GM12801 (cell line): Measurements from ENCODE around the gene PTPRD.

ENCODE experiments used
- CTCF ChIP-seq: IDR thresholded peaks from one replicate; pipeline ENCODE4 v1.5.1; 2011; ENCODE audit warnings: control low read depth; ENCODE audit not compliant: insufficient read length; ENCODE audit errors: extremely low read depth

Gene PTPRD

GRCh38 chr9:8284884-8285283 lies 2327.9 kb downstream of the PTPRD start:
- TF ChIP-seq CTCF, result no peak

GRCh38 chr9:8282535-8282934 lies 2330.3 kb downstream of the PTPRD start:
- no peak for TF ChIP-seq CTCF

DNA sequence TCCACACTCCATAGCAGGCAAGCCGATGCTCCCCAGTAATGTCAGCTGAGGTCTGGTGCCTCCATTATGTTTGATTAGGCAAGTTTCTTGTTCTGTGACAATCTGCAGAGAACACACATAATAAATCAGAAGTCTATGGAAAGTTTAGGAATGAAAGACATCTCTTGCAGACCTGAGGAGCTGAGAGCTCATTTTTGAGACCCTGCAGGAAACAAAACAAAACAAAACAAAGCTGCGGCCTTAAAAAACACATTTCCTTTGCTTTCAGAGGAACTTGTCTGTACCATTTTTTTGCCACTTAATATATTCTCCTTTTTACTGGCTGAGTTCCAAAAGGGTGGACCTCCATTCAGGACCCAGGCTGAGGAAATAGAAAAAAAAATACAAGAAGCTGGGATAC lies 2332.0 kb downstream of the PTPRD start:
- no peak for TF ChIP-seq CTCF

DNA sequence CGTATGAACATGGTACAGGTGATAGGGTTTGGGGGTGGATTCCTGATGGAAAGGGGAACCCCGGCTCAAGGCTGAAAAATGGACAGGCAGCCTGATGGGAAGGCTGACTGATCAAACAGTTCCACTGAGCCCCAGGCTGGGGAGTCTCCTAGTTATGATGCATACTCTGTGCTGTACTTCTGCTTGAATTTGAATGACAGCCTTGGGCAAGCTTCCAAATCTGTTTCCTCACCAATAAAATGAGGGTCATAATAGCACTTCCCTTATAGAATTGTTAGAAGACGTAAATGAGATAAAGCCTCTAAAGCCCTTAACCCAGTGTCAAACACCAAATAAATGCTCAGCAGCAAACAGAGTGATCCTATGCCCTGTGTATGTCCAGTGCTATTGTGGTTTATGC lies 2334.8 kb downstream of the PTPRD start:
- no peak for TF ChIP-seq CTCF

- no peak for TF ChIP-seq CTCF
Observed at GRCh38 chr9:8270235-8270634, 2342.6 kb downstream of the PTPRD start.

- no peak for TF ChIP-seq CTCF
Observed at GRCh38 chr9:8268881-8269280, 2343.9 kb downstream of the PTPRD start.

GRCh38 chr9:8268216-8268878 lies 2344.5 kb downstream of the PTPRD start:
- no peak for TF ChIP-seq CTCF
